GM12864 (cell line): ENCODE measurements around the gene PDLIM4.

ENCODE experiments used
- DNase-seq: peaks from one replicate; pipeline ENCODE4 v3.0.0-alpha.2; 2011; ENCODE audit warnings: low read depth
- H3K4me3 ChIP-seq: 2 replicates; pipeline ENCODE4 v1.5.1; 2011; ENCODE audit warnings: mild to moderate bottlenecking, low read depth, low read length, control low read depth
- CTCF ChIP-seq: IDR thresholded peaks from 2 replicates; pipeline ENCODE4 v1.5.1; 2011; ENCODE audit warnings: low read depth, mild to moderate bottlenecking, moderate library complexity, low read length, control low read depth, inconsistent platforms; ENCODE audit errors: missing control alignments

The PDLIM4 gene

GRCh38 chr5:132300577-132301343 lies 43.3 kb downstream of the PDLIM4 start:
- no peak for TF ChIP-seq CTCF
- H3K4me3 ChIP-seq = no peak overlapping the region
- no peak for DNase-seq

- DNase-seq = no peak
- no peak overlapping the region for H3K4me3 ChIP-seq
- no peak for TF ChIP-seq CTCF
Measured at GRCh38 chr5:132301344-132302271, 44.1 kb downstream of the PDLIM4 start.

GRCh38 chr5:132302413-132302812 lies 44.9 kb downstream of the PDLIM4 start:
- no peak for DNase-seq
- TF ChIP-seq CTCF = no peak
- no peak overlapping the region for H3K4me3 ChIP-seq

GRCh38 chr5:132303589-132303988 lies 46.1 kb downstream of the PDLIM4 start:
- TF ChIP-seq CTCF = no peak

GRCh38 chr5:132305420-132305819 lies 47.9 kb downstream of the PDLIM4 start:
- DNase-seq = no peak
- H3K4me3 ChIP-seq = no peak overlapping the region
- TF ChIP-seq CTCF = no peak

More at GRCh38 chr5:132303589-132303988, 46.1 kb downstream of the PDLIM4 start:
- no peak overlapping the region for H3K4me3 ChIP-seq
- no peak for DNase-seq

- no peak for TF ChIP-seq CTCF
- H3K4me3 ChIP-seq = no peak overlapping the region
- DNase-seq = no peak
Measured at GRCh38 chr5:132308701-132309100, 51.2 kb downstream of the PDLIM4 start.
